H1 (cell line): ENCODE results near the gene MAP6. TPM values are rescaled to one million over a fixed set of nuclear protein-coding genes. Genes with fewer than 3 reads are reported as not detected.

Experiments used
- CTCF ChIA-PET: fragments of 300-600 bp; sonication (Branson Sonifier 250); formaldehyde crosslinking; loops from one replicate; lab custom pipeline; 2021; ENCODE audit not compliant: partially characterized antibody; lab: Charles Lee
- POLR2A ChIA-PET: fragments of 300-600 bp; sonication (Branson Sonifier 250); formaldehyde crosslinking; loops from one replicate; lab custom pipeline; 2021; ENCODE audit warnings: inconsistent platforms; ENCODE audit not compliant: partially characterized antibody; lab: Charles Lee
- DNase-seq, 2 experiments: peaks; one replicate each; pipeline versions ENCODE4 v3.0.0 to v3.0.0-alpha.2; 2010 to 2022; ENCODE audit warnings: low spot score in 2 of 2, low read depth in 1 of 2, mixed read lengths in 1 of 2
- FAIRE-seq: peaks from 2 replicates; lab custom pipeline; 2011; peaks lifted over from hg19 to GRCh38; lab: Jason Lieb, UNC
- H2AFZ ChIP-seq: 2 replicates; pipeline ENCODE4 v1.8.1; 2012; ENCODE audit warnings: low read length, inconsistent platforms
- H2AK5ac ChIP-seq: 2 replicates; pipeline ENCODE4 v1.6.1; 2013; ENCODE audit warnings: low read depth, low read length
- H2BK120ac ChIP-seq: replicated peaks from 2 replicates; pipeline ENCODE3; 2013; ENCODE audit warnings: low read depth, low read length, inconsistent platforms
- H2BK12ac ChIP-seq: 2 replicates; pipeline ENCODE4 v1.6.1; 2013; ENCODE audit warnings: low read depth, low read length
- H2BK15ac ChIP-seq: 2 replicates; pipeline ENCODE4 v1.6.1; 2013; ENCODE audit warnings: low read length
- H2BK20ac ChIP-seq: 2 replicates; pipeline ENCODE4 v1.6.1; 2013; ENCODE audit warnings: low read length
- H2BK5ac ChIP-seq: 2 replicates; pipeline ENCODE4 v1.6.1; 2013; ENCODE audit warnings: low read depth, low read length
- H3K14ac ChIP-seq: 2 replicates; pipeline ENCODE4 v1.6.1; 2013; ENCODE audit warnings: inconsistent platforms; ENCODE audit not compliant: insufficient read length
- H3K18ac ChIP-seq: 2 replicates; pipeline ENCODE4 v1.6.1; 2013; ENCODE audit warnings: low read length; ENCODE audit errors: extremely low read depth
- H3K23ac ChIP-seq: 2 replicates; pipeline ENCODE4 v1.6.1; 2013; ENCODE audit warnings: inconsistent platforms; ENCODE audit not compliant: insufficient read length
- H3K23me2 ChIP-seq: 2 replicates; pipeline ENCODE4 v1.6.1; 2013; ENCODE audit warnings: low read depth, low read length
- H3K27ac ChIP-seq: 2 replicates; pipeline ENCODE4 v1.6.1; 2011; ENCODE audit warnings: low read depth, low read length, inconsistent platforms
- H3K27me3 ChIP-seq, 4 experiments: replicated peaks in 1 of 4; 1 replicate in 1 of 4; 2 replicates in 3 of 4; pipeline versions ENCODE4 v1.6.1 to v1.8.1; 2011 to 2013; ENCODE audit warnings: low read length in 3 of 4, mild to moderate bottlenecking in 3 of 4, inconsistent platforms in 2 of 4, mixed read lengths in 2 of 4, moderate library complexity in 1 of 4; ENCODE audit not compliant: control insufficient read depth in 3 of 4, insufficient read depth in 3 of 4; ENCODE audit errors: extremely low read depth in 1 of 4
- H3K36me3 ChIP-seq, 4 experiments: 2 replicates each; pipeline versions ENCODE4 v1.6.1 to v1.8.1; 2011 to 2013; ENCODE audit warnings: mild to moderate bottlenecking in 4 of 4, low read length in 3 of 4, moderate library complexity in 2 of 4, control low read depth in 1 of 4, inconsistent platforms in 1 of 4; ENCODE audit not compliant: insufficient read depth in 4 of 4, control insufficient read depth in 2 of 4
- H3K4ac ChIP-seq: replicated peaks from 2 replicates; pipeline ENCODE3; 2013; ENCODE audit warnings: low read length, low read depth, mixed read lengths, inconsistent platforms; ENCODE audit not compliant: insufficient read length
- H3K4me1 ChIP-seq, 4 experiments: replicated peaks in 1 of 4; 1 replicate in 1 of 4; 2 replicates in 3 of 4; pipeline versions ENCODE4 v1.6.1 to v1.8.1; 2011 to 2013; ENCODE audit warnings: low read length in 3 of 4, inconsistent platforms in 2 of 4, mixed read lengths in 1 of 4; ENCODE audit not compliant: insufficient read depth in 4 of 4, control insufficient read depth in 3 of 4
- H3K4me2 ChIP-seq, 2 experiments: 2 replicates each; pipeline versions ENCODE4 v1.6.1 to v1.8.1; 2011 to 2013; ENCODE audit warnings: low read depth in 2 of 2, low read length in 2 of 2, control low read depth in 1 of 2, inconsistent platforms in 1 of 2, mild to moderate bottlenecking in 1 of 2; ENCODE audit not compliant: insufficient read depth in 1 of 2
- H3K4me3 ChIP-seq, 4 experiments: fragments of 200-600, 300-600 bp in 1 of 4; sonication (generic), shearing (Covaris generic), sonication (Bioruptor Twin) in 1 of 4; 2 replicates each; pipeline versions ENCODE4 v1.5.1 to v1.8.1; 2011 to 2016; ENCODE audit warnings: low read length in 4 of 4, low read depth in 3 of 4, control low read depth in 2 of 4, inconsistent platforms in 2 of 4, mild to moderate bottlenecking in 2 of 4, mixed read lengths in 1 of 4, moderate library complexity in 1 of 4; ENCODE audit not compliant: insufficient read depth in 2 of 4; ENCODE audit errors: extremely low read depth in 1 of 4
- H3K56ac ChIP-seq: replicated peaks from 2 replicates; pipeline ENCODE3; 2013; ENCODE audit warnings: low read depth, mild to moderate bottlenecking, mixed read lengths, low read length, inconsistent platforms; ENCODE audit not compliant: insufficient read length
- H3K79me1 ChIP-seq: 2 replicates; pipeline ENCODE4 v1.6.1; 2013; ENCODE audit warnings: low read depth, low read length, control low read depth
- H3K79me2 ChIP-seq, 2 experiments: 2 replicates each; pipeline versions ENCODE4 v1.6.1 to v1.8.1; 2012 to 2013; ENCODE audit warnings: low read length in 2 of 2, mild to moderate bottlenecking in 2 of 2, inconsistent platforms in 1 of 2; ENCODE audit not compliant: insufficient read depth in 2 of 2, control insufficient read depth in 1 of 2
- H3K9ac ChIP-seq, 4 experiments: replicated peaks in 1 of 4; 1 replicate in 1 of 4; 2 replicates in 3 of 4; pipeline versions ENCODE4 v1.6.1 to v1.8.1; 2011 to 2013; ENCODE audit warnings: low read depth in 3 of 4, low read length in 3 of 4, control low read depth in 2 of 4, mild to moderate bottlenecking in 2 of 4, moderate library complexity in 2 of 4, inconsistent platforms in 1 of 4; ENCODE audit errors: extremely low read depth in 1 of 4
- H3K9me3 ChIP-seq, 2 experiments: 2 replicates each; pipeline versions ENCODE4 v1.6.1 to v1.8.1; 2012 to 2013; ENCODE audit warnings: mild to moderate bottlenecking in 2 of 2, moderate library complexity in 2 of 2, control low read depth in 1 of 2, inconsistent platforms in 1 of 2, low read depth in 1 of 2, low read length in 1 of 2, mixed read lengths in 1 of 2; ENCODE audit not compliant: insufficient read depth in 2 of 2
- H4K20me1 ChIP-seq, 2 experiments: replicated peaks in 1 of 2; 2 replicates each; pipeline versions ENCODE3 to v1.8.1; 2011 to 2013; ENCODE audit warnings: inconsistent platforms in 2 of 2, low read length in 2 of 2, mild to moderate bottlenecking in 1 of 2; ENCODE audit not compliant: insufficient read depth in 2 of 2, control insufficient read depth in 1 of 2
- H4K5ac ChIP-seq: 2 replicates; pipeline ENCODE4 v1.6.1; 2013; ENCODE audit warnings: low read length, low read depth, mixed read lengths, inconsistent platforms; ENCODE audit not compliant: insufficient read length
- H4K8ac ChIP-seq: 2 replicates; pipeline ENCODE4 v1.8.0; 2013; ENCODE audit warnings: mild to moderate bottlenecking, moderate library complexity, low read length, inconsistent platforms; ENCODE audit not compliant: insufficient read depth; ENCODE audit errors: extremely low read depth
- H4K91ac ChIP-seq: replicated peaks from 2 replicates; pipeline ENCODE3; 2013; ENCODE audit warnings: low read length, mixed read lengths, inconsistent platforms; ENCODE audit not compliant: insufficient read length
- ATF2 ChIP-seq: IDR thresholded peaks from 2 replicates; pipeline ENCODE4 v1.6.1; 2012; ENCODE audit warnings: low read length, inconsistent platforms
- KDM5A ChIP-seq: fragments of 200-600 bp; IDR thresholded peaks from 2 replicates; pipeline ENCODE4 v1.7.1; 2012; ENCODE audit warnings: mild to moderate bottlenecking, low read length, inconsistent platforms, mixed read lengths
- NANOG ChIP-seq: IDR thresholded peaks from 2 replicates; pipeline ENCODE4 v1.6.1; 2011; ENCODE audit warnings: low read length, low read depth, mild to moderate bottlenecking, inconsistent platforms; ENCODE audit not compliant: insufficient read depth, poor library complexity, severe bottlenecking
- RNF2 ChIP-seq: fragments of 200-900, 300-1000 bp; sonication (generic); IDR thresholded peaks from 2 replicates; pipeline ENCODE4 v1.7.1; 2016; ENCODE audit warnings: borderline replicate concordance, low read depth, mild to moderate bottlenecking, antibody characterized with exemption, low read length; ENCODE audit not compliant: poor library complexity, severe bottlenecking; ENCODE audit errors: missing control alignments
- SAP30 ChIP-seq: fragments of 300-600 bp; sonication (generic); IDR thresholded peaks from 2 replicates; pipeline ENCODE4 v1.7.1; 2012; ENCODE audit warnings: low read length, moderate library complexity, mild to moderate bottlenecking, inconsistent platforms; ENCODE audit not compliant: insufficient read depth, insufficient replicate concordance
- SIRT6 ChIP-seq: IDR thresholded peaks from one replicate; pipeline ENCODE4 v1.7.1; 2012; ENCODE audit warnings: low read length, inconsistent platforms
- SP1 ChIP-seq: IDR thresholded peaks from 2 replicates; pipeline ENCODE4 v1.6.1; 2011; ENCODE audit warnings: low read depth, low read length
- SRF ChIP-seq: IDR thresholded peaks from 2 replicates; pipeline ENCODE4 v1.6.1; 2011; ENCODE audit warnings: mild to moderate bottlenecking, low read depth, low read length, moderate library complexity
- TEAD4 ChIP-seq: IDR thresholded peaks from 2 replicates; pipeline ENCODE4 v1.6.1; 2012; ENCODE audit warnings: low read depth, low read length, inconsistent platforms, mixed read lengths
- USF2 ChIP-seq: IDR thresholded peaks from 2 replicates; pipeline ENCODE4 v1.6.1; 2011; ENCODE audit warnings: low read length, improper control_type of control experiment
- WGBS, 2 experiments: shearing (Covaris generic) in 1 of 2; methylation state at CpG; one replicate each; pipeline versions ENCODE4 v1.1.6 to v1.1.7; 2013 to 2015; ENCODE audit warnings: low lambda C conversion rate in 2 of 2, mixed read lengths in 2 of 2, inconsistent platforms in 1 of 2, low coverage in 1 of 2, missing lambda C conversion rate in 1 of 2; ENCODE audit not compliant: insufficient replicate concordance in 2 of 2, insufficient coverage in 1 of 2, insufficient read length in 1 of 2; ENCODE audit errors: extremely low coverage in 1 of 2, missing lambda C conversion rate in 1 of 2; 5-methylcytosine and 5-hydroxymethylcytosine counted together
- polyA plus RNA-seq, 7 experiments: library from polyadenylated mRNA; depleted of rRNA in 3 of 7; stranded (reverse) in 5 of 7; unstranded in 2 of 7; fragments of >200 nt in 5 of 7; fragments of 200-250 nt in 2 of 7; gene quantifications; 1 replicate in 5 of 7; 2 replicates in 1 of 7; 4 replicates in 1 of 7; pipeline versions ENCODE4 v1.2.1 to v1.2.3, GENCODE V29; 2011 to 2013; ENCODE audit warnings: missing spikeins in 2 of 7, mixed read lengths in 2 of 7
- total RNA-seq: library from RNA; stranded (reverse); fragmentation: NEBNext Ultra II Directional; extraction: Animal tissue kit (Norgen Biotek cat#: 25700); gene quantifications from 2 replicates; pipeline ENCODE4 v1.2.1, GENCODE V29; 2021

MAP6 gene
- total and polyA plus RNA-seq, 2 of the 8 experiments (the other 6 are each of a cell fraction or from before 2014, with no cell fraction given) = 0.54 to 0.89 TPM

- Histone ChIP-seq H2BK15ac (0 out of 2 replicates have a peak overlapping the region, but pooled peaks have one; percentile 48), H3K27me3 (peaks cover 0 to 3% (median 0%) of the 10 kb centered on the region in 4 experiments; a peak in 1 of 7 replicates), H3K27ac (no peak overlapping the region), H3K79me2 (no peaks in the 10 kb centered on the region), H2BK120ac (no peak overlapping the region), H4K91ac (no peak overlapping the region), H2AK5ac (no peak overlapping the region), H2BK12ac (no peak overlapping the region), H2AFZ (no peak overlapping the region), H3K56ac (no peak overlapping the region), H2BK20ac (no peak overlapping the region), H3K14ac (no peak overlapping the region), H3K9ac (no peak overlapping the region), H4K8ac (no peak overlapping the region), H3K9me3 (no peaks in the 10 kb centered on the region), H3K4me3 (no peak overlapping the region), H3K18ac (no peak overlapping the region), H4K5ac (no peak overlapping the region), H4K20me1 (no peaks in the 10 kb centered on the region), H3K79me1 (no peaks in the 10 kb centered on the region), H3K23ac (no peak overlapping the region), H3K4me1 (peaks cover 0 to 4% (median 0%) of the 10 kb centered on the region in 4 experiments; a peak in 2 of 7 replicates), H2BK5ac (no peak overlapping the region), H3K23me2 (no peaks in the 10 kb centered on the region), H3K36me3 (no peaks in the 10 kb centered on the region), H3K4ac (no peak overlapping the region), H3K4me2 (no peak overlapping the region)
- ChIA-PET CTCF (interaction anchor here (0.9 to 7.2 kb wide), 13 partner anchors 11 to 787 kb away, joined by 3 to 74 read pairs (median 10); no protein-coding TSS in a partner anchor), POLR2A (interaction anchor here (1.4 kb wide), 2 partner anchors 13 to 29 kb away, joined by 3 read pairs; no protein-coding TSS in a partner anchor)
- DNase-seq (no peak), FAIRE-seq (no peak)
- 82% methylated on average over 3 of the region's 3 CpGs; no CpG with 5 or more reads in 1 of the 2 experiments for WGBS, 2 experiments
- TF ChIP-seq KDM5A (no peak), SP1 (no peak), ATF2 (no peak), SRF (no peak), SAP30 (no peak), TEAD4 (no peak), RNF2 (no peak), NANOG (no peak), USF2 (no peak), SIRT6 (no peak)
Observed at GRCh38 chr11:75600356-75600755, 68.5 kb downstream of the MAP6 start.
